Ovary (tissue), 9 donors: ENCODE data around the gene POU2F3. TPM values are rescaled to one million over a fixed set of nuclear protein-coding genes. Genes with fewer than 3 reads are reported as not detected.

Source experiments
- DNase-seq, 5 donors: peaks; one replicate each; pipeline ENCODE4 v3.0.0-alpha.2; 2019 to 2020
- H3K27ac ChIP-seq, 2 donors: fragments of 200-600 bp; one replicate each; pipeline versions ENCODE4 v1.5.1 to v1.8.0; 2019 to 2022
- H3K27me3 ChIP-seq: fragments of 200-600 bp; one replicate; pipeline ENCODE4 v1.8.0; 2022
- H3K36me3 ChIP-seq: fragments of 200-600 bp; sonication (generic); one replicate; pipeline ENCODE4 v1.5.1; 2019
- H3K4me1 ChIP-seq: one replicate; pipeline ENCODE4 v1.8.1; 2013; ENCODE audit warnings: mild to moderate bottlenecking, moderate library complexity; ENCODE audit not compliant: insufficient read depth
- H3K4me3 ChIP-seq: fragments of 200-600 bp; sonication (generic); one replicate; pipeline ENCODE4 v1.5.1; 2017
- H3K9me3 ChIP-seq, 2 donors: fragments of 200-600 bp in 1 of 2; sonication (generic) in 1 of 2; one replicate each; pipeline versions ENCODE4 v1.5.1 to v1.8.1; 2013 to 2019; ENCODE audit warnings: mild to moderate bottlenecking in 1 of 2, moderate library complexity in 1 of 2
- EP300 ChIP-seq: sonication (generic); formaldehyde crosslinking; IDR thresholded peaks from one replicate; pipeline ENCODE4 v1.6.1; 2017; ENCODE audit warnings: antibody characterized with exemption
- POLR2A ChIP-seq: fragments of 450-650 bp; IDR thresholded peaks from one replicate; pipeline ENCODE4 v1.6.1; 2017; ENCODE audit warnings: antibody characterized with exemption, mild to moderate bottlenecking, moderate library complexity
- WGBS, 3 donors: extraction: QIAGEN DNeasy Blood & Tissue Kit in 1 of 3; methylation state at CpG; one replicate each; pipeline versions ENCODE4 v1.1.5 to v1.1.7; 2013 to 2017; 5-methylcytosine and 5-hydroxymethylcytosine counted together
- intact Hi-C, 4 donors: fragments of 100-400 bp; cut with DNase I; formaldehyde crosslinking; loops; one replicate each; pipeline versions ENCODE4 v1.11.0 to v1.15.1; 2022 to 2023
- polyA plus RNA-seq, 2 donors: library from polyadenylated mRNA; stranded (reverse); fragments of 200-250 nt in 1 of 2; fragments of 350-450 nt in 1 of 2; fragmentation: Illumina TruSeq in 1 of 2; extraction: RNeasy Lipid Tissue Mini Kit (QIAGEN cat#74804) in 1 of 2; gene quantifications; one replicate each; pipeline ENCODE4 v1.2.3, GENCODE V29; 2013 to 2014
- total RNA-seq, 7 donors: library from RNA; depleted of rRNA in 2 of 7; stranded (reverse); fragments of >200 nt in 2 of 7; fragmentation: NEBNext Ultra II Directional in 3 of 7; extraction: Animal tissue kit (Norgen Biotek cat#: 25700) in 3 of 7; gene quantifications; one replicate each; pipeline versions ENCODE4 v1.1.0 to v1.2.4, GENCODE V29; 2016 to 2023
- TF ChIP-seq, protein P1 (sequence below), 3 donors: fragments of 450-650 bp in 2 of 3; fragments of 200-600 bp in 1 of 3; IDR thresholded peaks; one replicate each; pipeline versions ENCODE4 v1.5.1 to v1.8.0; 2016 to 2022; ENCODE audit warnings: antibody characterized with exemption in 3 of 3, mild to moderate bottlenecking in 1 of 3
- donor health status: DM: no; HTN: no; CAD: no; lungs with moderate emphysema.
- donor health status: DM: no; HTN: no; CAD: no.
- donor health status: Bipolar disorder and iron deficiency.
- donor health status: DM: yes; HTN: yes; CAD: no.
- donor health status: DM: no; HTN: no; CAD: no.
- donor health status: DM: yes; HTN: yes; CAD: no.

POU2F3 gene
- total and polyA plus RNA-seq, 9 donors: 0.05 to 1.0 (median 0.22) TPM; not detected in 2

GRCh38 chr11:120260616-120261015, 20.7 kb downstream of the POU2F3 start:
- no peak overlapping the region for H3K4me3 ChIP-seq
- no peak overlapping the region for H3K27ac ChIP-seq
- TF ChIP-seq EP300 (no peak), POLR2A (no peak)
- TF ChIP-seq, protein P1, sequence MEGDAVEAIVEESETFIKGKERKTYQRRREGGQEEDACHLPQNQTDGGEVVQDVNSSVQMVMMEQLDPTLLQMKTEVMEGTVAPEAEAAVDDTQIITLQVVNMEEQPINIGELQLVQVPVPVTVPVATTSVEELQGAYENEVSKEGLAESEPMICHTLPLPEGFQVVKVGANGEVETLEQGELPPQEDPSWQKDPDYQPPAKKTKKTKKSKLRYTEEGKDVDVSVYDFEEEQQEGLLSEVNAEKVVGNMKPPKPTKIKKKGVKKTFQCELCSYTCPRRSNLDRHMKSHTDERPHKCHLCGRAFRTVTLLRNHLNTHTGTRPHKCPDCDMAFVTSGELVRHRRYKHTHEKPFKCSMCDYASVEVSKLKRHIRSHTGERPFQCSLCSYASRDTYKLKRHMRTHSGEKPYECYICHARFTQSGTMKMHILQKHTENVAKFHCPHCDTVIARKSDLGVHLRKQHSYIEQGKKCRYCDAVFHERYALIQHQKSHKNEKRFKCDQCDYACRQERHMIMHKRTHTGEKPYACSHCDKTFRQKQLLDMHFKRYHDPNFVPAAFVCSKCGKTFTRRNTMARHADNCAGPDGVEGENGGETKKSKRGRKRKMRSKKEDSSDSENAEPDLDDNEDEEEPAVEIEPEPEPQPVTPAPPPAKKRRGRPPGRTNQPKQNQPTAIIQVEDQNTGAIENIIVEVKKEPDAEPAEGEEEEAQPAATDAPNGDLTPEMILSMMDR (IDR thresholded peaks at IDR 0.05): no peak
- no peaks in the 10 kb centered on the region for H3K36me3 ChIP-seq
- DNase-seq: no peak
- H3K27me3 ChIP-seq: no peaks in the 10 kb centered on the region
- H3K9me3 ChIP-seq: no peaks in the 10 kb centered on the region
- WGBS, 3 donors: 80 to 81% (median 80%) methylated on average over 7 of the region's 7 CpGs
- no peaks in the 10 kb centered on the region for H3K4me1 ChIP-seq
- intact Hi-C loops: no loop called here

- Histone ChIP-seq H3K4me1 (no peaks in the 10 kb centered on the region), H3K9me3 (no peaks in the 10 kb centered on the region), H3K4me3 (no peak overlapping the region), H3K36me3 (no peaks in the 10 kb centered on the region), H3K27ac (no peak overlapping the region), H3K27me3 (no peaks in the 10 kb centered on the region)
- intact Hi-C loops: no loop called here
- no peak for DNase-seq
- TF ChIP-seq, protein P1 (IDR thresholded peaks at IDR 0.05): no peak
- no peak for TF ChIP-seq POLR2A
- no peak for TF ChIP-seq EP300
These were observed 21.4 kb downstream of the POU2F3 start for GRCh38 chr11:120261321-120261720.

DNA sequence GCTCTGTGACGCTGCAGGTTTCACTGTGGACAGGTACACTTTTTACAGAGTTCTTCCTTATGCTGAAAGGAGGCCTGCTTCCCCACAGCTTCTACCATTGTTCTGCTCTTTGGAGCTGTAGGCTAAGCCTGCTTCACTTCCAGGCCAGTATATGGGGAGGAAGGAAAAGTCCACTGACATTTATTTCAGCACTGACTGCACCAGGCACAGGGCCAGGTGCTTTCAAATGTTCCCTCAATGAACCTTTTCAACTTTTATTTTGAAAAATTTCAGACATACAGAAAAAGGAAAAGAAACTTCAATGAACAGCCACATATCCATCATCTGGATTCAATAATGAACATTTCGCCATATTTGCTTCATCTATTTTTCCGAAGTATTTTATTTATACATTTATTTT, 22.0 kb downstream of the POU2F3 start:
- Histone ChIP-seq H3K27ac (no peak overlapping the region), H3K9me3 (no peaks in the 10 kb centered on the region), H3K36me3 (no peaks in the 10 kb centered on the region), H3K4me3 (no peak overlapping the region), H3K4me1 (no peaks in the 10 kb centered on the region), H3K27me3 (no peaks in the 10 kb centered on the region)
- DNase-seq: no peak
- TF ChIP-seq EP300 (no peak), POLR2A (no peak)
- TF ChIP-seq, protein P1 (IDR thresholded peaks at IDR 0.05): no peak
- WGBS, 3 donors: 65 to 95% (median 66%) methylated on average over 3 of the region's 3 CpGs
- intact Hi-C loops: no loop called here

- Histone ChIP-seq H3K4me3 (no peak overlapping the region), H3K27ac (no peak overlapping the region), H3K36me3 (no peaks in the 10 kb centered on the region), H3K9me3 (no peaks in the 10 kb centered on the region), H3K4me1 (no peaks in the 10 kb centered on the region), H3K27me3 (no peaks in the 10 kb centered on the region)
- DNase-seq: no peak
- WGBS, 3 donors: 81 to 85% (median 82%) methylated on average over 2 of the region's 2 CpGs
- TF ChIP-seq, protein P1 (IDR thresholded peaks at IDR 0.05): no peak
- TF ChIP-seq EP300: no peak
- TF ChIP-seq POLR2A: no peak
- intact Hi-C loops: no loop called here
These were observed 27.4 kb downstream of the POU2F3 start for GRCh38 chr11:120267319-120267718.

DNA sequence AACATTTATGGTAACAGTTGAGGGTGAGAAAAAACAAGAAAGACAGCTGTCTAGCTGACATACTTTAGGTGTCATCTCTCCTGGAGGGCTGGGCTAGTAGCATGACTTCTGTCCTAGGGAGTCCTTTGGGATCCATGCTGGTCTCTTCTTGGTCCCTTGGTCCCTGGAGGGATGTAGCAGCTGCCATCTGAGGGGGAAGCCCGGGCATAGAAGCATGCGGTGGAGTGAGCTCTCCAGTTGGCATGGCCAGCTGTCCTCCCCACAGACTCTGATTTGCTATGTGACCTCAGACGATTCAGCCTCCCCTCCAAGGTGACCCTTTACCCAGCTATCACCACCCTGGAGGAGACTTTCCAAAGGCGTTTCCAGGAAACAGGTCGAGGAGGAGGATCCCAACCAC, 28.7 kb downstream of the POU2F3 start:
- intact Hi-C loops: no loop called here
- H3K4me3 ChIP-seq: no peak overlapping the region
- 22 to 38% (median 25%) methylated on average over 5 of the region's 5 CpGs for WGBS, 3 donors
- H3K9me3 ChIP-seq: no peaks in the 10 kb centered on the region
- no peaks in the 10 kb centered on the region for H3K36me3 ChIP-seq
- TF ChIP-seq EP300: no peak
- no peak for TF ChIP-seq POLR2A
- no peak overlapping the region for H3K27ac ChIP-seq
- no peaks in the 10 kb centered on the region for H3K4me1 ChIP-seq
- DNase-seq: no peak
- H3K27me3 ChIP-seq: no peaks in the 10 kb centered on the region
